Erythroblast (primary cell): ENCODE data around the gene UNG.

Experiments used
- GATA1 ChIP-seq: IDR thresholded peaks from 2 replicates; pipeline ENCODE4 v1.6.1; 2011; ENCODE audit warnings: low read depth, mild to moderate bottlenecking, control low read depth, low read length, moderate library complexity
- POLR2A ChIP-seq: IDR thresholded peaks from 2 replicates; pipeline ENCODE4 v1.6.1; 2011; ENCODE audit warnings: mild to moderate bottlenecking, low read length

DNA sequence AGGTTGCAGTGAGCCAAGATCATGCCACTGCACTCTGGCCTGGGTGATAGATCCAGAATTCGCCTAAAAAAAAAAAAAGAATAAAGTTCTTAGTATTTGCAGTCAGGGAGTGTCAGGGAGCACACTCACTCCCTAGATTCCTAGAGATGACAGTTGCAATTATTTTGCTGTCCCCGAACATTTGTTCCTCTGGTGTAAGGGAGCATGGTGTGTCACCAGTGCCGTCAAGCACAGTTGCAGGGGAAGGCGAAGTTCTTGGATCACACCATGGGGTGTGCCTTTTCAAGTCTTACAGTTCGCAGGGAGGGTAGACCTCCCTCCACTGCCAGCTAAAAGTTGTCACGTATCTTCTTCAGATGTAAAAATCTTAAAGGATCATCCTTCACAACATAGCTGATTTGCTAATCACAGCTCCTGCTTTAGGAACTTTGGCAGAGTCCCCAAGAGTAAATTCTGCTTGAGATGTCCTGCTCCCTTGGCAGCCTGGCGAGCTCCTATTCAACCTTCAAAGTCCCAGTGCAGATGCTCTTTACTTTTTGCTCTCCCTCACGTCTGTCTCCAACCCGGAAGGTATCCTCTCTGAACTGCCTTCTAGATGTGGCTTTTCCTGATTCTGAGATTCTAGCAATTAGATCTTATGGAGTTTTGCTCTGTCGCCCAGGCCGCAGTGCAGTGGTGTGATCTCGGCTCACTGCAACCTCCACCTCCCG, 30.3 kb downstream of the UNG start:
- TF ChIP-seq POLR2A (no peak), GATA1 (no peak)
